Right cardiac atrium (tissue), 5 donors: ENCODE data around the gene RINT1. TPM values are rescaled to one million over a fixed set of nuclear protein-coding genes. Genes with fewer than 3 reads are reported as not detected.

ENCODE experiments used
- ATAC-seq, 2 donors: fragments of 200-7000 bp; cut with Tn5 transposase; one replicate each; pipeline versions ENCODE4 v1.8.0 to v1.9.1; 2020; ENCODE audit warnings: moderate library complexity in 2 of 2, mild to moderate bottlenecking in 1 of 2
- DNase-seq, 3 donors: peaks; one replicate each; pipeline ENCODE4 v3.0.0-alpha.2; 2020
- H3K27ac ChIP-seq: one replicate; pipeline ENCODE4 v1.5.1; 2013; ENCODE audit warnings: mild to moderate bottlenecking, low read length, control low read depth, moderate library complexity
- H3K27me3 ChIP-seq: one replicate; pipeline ENCODE4 v1.6.1; 2013; ENCODE audit not compliant: control insufficient read depth, insufficient read depth
- H3K4me1 ChIP-seq: one replicate; pipeline ENCODE4 v1.6.1; 2013; ENCODE audit warnings: low read length; ENCODE audit not compliant: control insufficient read depth, insufficient read depth
- H3K4me3 ChIP-seq: one replicate; pipeline ENCODE4 v1.5.1; 2013; ENCODE audit warnings: low read length, control low read depth
- H3K9me3 ChIP-seq: one replicate; pipeline ENCODE4 v1.6.1; 2013; ENCODE audit warnings: low read length; ENCODE audit not compliant: control insufficient read depth
- WGBS: extraction: QIAGEN DNeasy Blood & Tissue Kit; methylation state at CpG from one replicate; pipeline ENCODE4 v1.1.7; 2013; 5-methylcytosine and 5-hydroxymethylcytosine counted together
- intact Hi-C, 4 donors: fragments of 100-400 bp; cut with DNase I; formaldehyde crosslinking; loops; one replicate each; pipeline versions ENCODE4 v1.11.0 to v1.14.0; 2022 to 2023
- long read RNA-seq, 4 donors: library from polyadenylated mRNA; unstranded; transcript quantifications; one replicate each; pipeline ENCODE4 v2.0.0, GENCODE V29; 2020 to 2021
- polyA plus RNA-seq: library from polyadenylated mRNA; stranded (reverse); fragments of 200-250 nt; gene quantifications from one replicate; pipeline ENCODE4 v1.2.3, GENCODE V29; 2013
- total RNA-seq, 4 donors: library from RNA; stranded (reverse); fragmentation: NEBNext Ultra II Directional; extraction: Animal tissue kit (Norgen Biotek cat#: 25700); gene quantifications; one replicate each; pipeline ENCODE4 v1.2.1, GENCODE V29; 2021
- donor health status: healthy with polysubstance abuse.
- donor health status: DM: no; HTN: yes; CAD: no.
- donor health status: DM: no; HTN: no; CAD: no.
- donor health status: DM: no; HTN: yes; CAD: no; lungs with severe emphysema.
- donor health status: DM: yes; HTN: yes; CAD: no.

RINT1 gene
- total RNA-seq (10 to 100 TPM; 11.8 to 12.5 (median 12.2) TPM), polyA plus RNA-seq (9.9 TPM)
- long read RNA-seq, donor 1, transcript RINT1-201 (15 exons, 2,976 nt): major isoform, 39 of 50 reads
- long read RNA-seq, donor 1, partial matches to known transcripts: 0 of 50 reads
- long read RNA-seq, donor 1, other reads (novel, unspliced or antisense): 11 of 50 reads
- long read RNA-seq, donor 2, transcript RINT1-201 (15 exons, 2,976 nt): major isoform, 8 of 10 reads
- long read RNA-seq, donor 2, partial matches to known transcripts: 1 of 10 reads
- long read RNA-seq, donor 2, other reads (novel, unspliced or antisense): 1 of 10 reads
- long read RNA-seq, donor 3, transcript RINT1-201 (15 exons, 2,976 nt): major isoform, 66 of 75 reads
- long read RNA-seq, donor 3, partial matches to known transcripts: 3 of 75 reads
- long read RNA-seq, donor 3, other reads (novel, unspliced or antisense): 6 of 75 reads
- long read RNA-seq, donor 4, transcript RINT1-201 (15 exons, 2,976 nt): major isoform, 14 of 17 reads
- long read RNA-seq, donor 4, partial matches to known transcripts: 1 of 17 reads
- long read RNA-seq, donor 4, other reads (novel, unspliced or antisense): 2 of 17 reads

DNA sequence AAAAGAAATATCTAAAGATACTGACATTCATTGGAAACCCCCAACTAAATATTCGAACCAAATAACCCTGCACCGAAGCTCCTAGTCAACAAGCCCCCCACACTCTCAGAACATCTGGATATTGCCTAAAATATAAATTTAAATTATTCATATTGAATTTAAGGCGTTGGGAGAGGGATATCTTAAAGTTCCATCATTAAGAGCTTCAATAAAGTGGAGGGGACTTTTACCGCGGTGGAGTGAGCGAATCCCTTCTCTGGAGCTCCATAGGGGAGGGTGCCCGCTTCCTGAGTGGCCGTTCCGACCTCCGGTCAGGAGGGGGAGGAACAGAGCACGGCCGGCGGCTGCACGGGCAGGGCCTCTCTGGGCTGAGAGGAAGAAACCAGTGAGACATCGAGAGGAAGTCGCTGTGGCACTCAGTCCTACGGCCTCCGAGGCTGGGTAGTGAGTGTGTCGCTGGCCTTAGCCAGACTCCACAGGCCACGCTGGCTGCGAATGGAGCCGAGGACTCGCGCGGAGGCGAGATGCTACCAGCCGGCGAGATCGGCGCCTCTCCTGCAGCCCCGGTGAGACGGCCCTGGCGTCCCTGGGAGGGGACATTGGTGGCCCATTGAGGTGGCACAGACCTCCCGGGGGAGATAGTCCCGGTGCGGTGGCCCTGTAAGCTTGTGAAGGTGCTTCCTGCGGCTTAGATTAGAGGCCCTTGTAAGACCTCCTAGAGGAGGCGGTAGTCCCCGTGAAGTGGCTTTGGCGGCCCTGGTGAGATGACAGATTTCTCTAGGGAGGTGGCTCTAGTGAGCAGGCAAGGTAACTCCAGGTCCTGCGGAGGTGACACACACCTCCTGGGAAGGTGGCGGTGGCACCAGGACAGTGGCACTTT, at the start of gene RINT1:
Gene RINT1, plus strand, starts transcription at position 410 of the 880 bp plus-strand sequence. Its CDS starts 115 bp downstream, at position 525.
- DNase-seq (peak; percentile 90 to 95 (median 95)), ATAC-seq (peak; percentile 99)
- H3K27me3 ChIP-seq: no peaks in the 10 kb centered on the region
- H3K9me3 ChIP-seq: no peaks in the 10 kb centered on the region
- H3K4me3 ChIP-seq: peak within 1 kb of the TSS; percentile 94
- H3K27ac ChIP-seq: peak within 1 kb of the TSS; percentile 71
- no peaks in the 10 kb centered on the region for H3K4me1 ChIP-seq
- whole genome bisulfite sequencing: 2% methylated on average over 42 of the region's 42 CpGs
- intact Hi-C loops: no loop called here

- H3K4me3 ChIP-seq: no peak overlapping the region
- H3K27me3 ChIP-seq: no peaks in the 10 kb centered on the region
- DNase-seq (peak in 2 of 3 donors; percentile 39 to 48), ATAC-seq (peak; percentile 87 to 98)
- H3K4me1 ChIP-seq: peaks cover 1% of the 10 kb centered on the region
- intact Hi-C loops: loop anchor here in 1 of 4 donors (10.0 kb wide), 1 partner anchor 343 kb away; no protein-coding TSS in a partner anchor
- no peak overlapping the region for H3K27ac ChIP-seq
- 43% methylated on average over 6 of the region's 6 CpGs for WGBS
- H3K9me3 ChIP-seq: no peaks in the 10 kb centered on the region
Observed at GRCh38 chr7:105487579-105488571, 44.1 kb upstream of the RINT1 start.

- Histone ChIP-seq H3K27me3 (no peaks in the 10 kb centered on the region), H3K4me1 (peaks cover 1% of the 10 kb centered on the region), H3K9me3 (no peaks in the 10 kb centered on the region), H3K27ac (no peak overlapping the region), H3K4me3 (no peak overlapping the region)
- 93% methylated on average over 3 of the region's 3 CpGs for WGBS
- intact Hi-C loops: loop anchor here in 1 of 4 donors (10.0 kb wide), 1 partner anchor 345 kb away; no protein-coding TSS in a partner anchor
- DNase-seq (no peak), ATAC-seq (no peak)
Observed at GRCh38 chr7:105489409-105489808, 42.6 kb upstream of the RINT1 start.

GRCh38 chr7:105493196-105493922, 38.6 kb upstream of the RINT1 start:
- 75% methylated on average over 7 of the region's 7 CpGs for WGBS
- no peak for DNase-seq
- no peaks in the 10 kb centered on the region for H3K9me3 ChIP-seq
- H3K27ac ChIP-seq: no peak overlapping the region
- H3K27me3 ChIP-seq: no peaks in the 10 kb centered on the region
- ATAC-seq: peak in 1 of 2 donors; percentile 47
- H3K4me1 ChIP-seq: no peaks in the 10 kb centered on the region
- H3K4me3 ChIP-seq: no peak overlapping the region
- intact Hi-C loops: no loop called here

GRCh38 chr7:105493923-105494315, 38.1 kb upstream of the RINT1 start:
- Histone ChIP-seq H3K27ac (no peak overlapping the region), H3K4me3 (no peak overlapping the region), H3K4me1 (no peaks in the 10 kb centered on the region), H3K27me3 (no peaks in the 10 kb centered on the region), H3K9me3 (no peaks in the 10 kb centered on the region)
- 85% methylated on average over 5 of the region's 5 CpGs for WGBS
- no peak for DNase-seq
- intact Hi-C loops: no loop called here
- peak in 1 of 2 donors; percentile 29 for ATAC-seq

- Histone ChIP-seq H3K4me3 (no peak overlapping the region), H3K9me3 (no peaks in the 10 kb centered on the region), H3K4me1 (no peaks in the 10 kb centered on the region), H3K27me3 (no peaks in the 10 kb centered on the region), H3K27ac (no peak overlapping the region)
- ATAC-seq: peak in 1 of 2 donors; percentile 65
- DNase-seq: no peak
- intact Hi-C loops: no loop called here
- WGBS: 31% methylated on average over 2 of the region's 2 CpGs
Observed at GRCh38 chr7:105496521-105496920, 35.5 kb upstream of the RINT1 start.

GRCh38 chr7:105497016-105497415, 35.0 kb upstream of the RINT1 start:
- intact Hi-C loops: no loop called here
- Histone ChIP-seq H3K9me3 (no peaks in the 10 kb centered on the region), H3K4me1 (no peaks in the 10 kb centered on the region), H3K4me3 (no peak overlapping the region), H3K27ac (no peak overlapping the region), H3K27me3 (no peaks in the 10 kb centered on the region)
- DNase-seq (no peak), ATAC-seq (peak in 1 of 2 donors; percentile 6)
- WGBS: 75% methylated on average over 5 of the region's 5 CpGs

- intact Hi-C loops: no loop called here
- no peak overlapping the region for H3K4me3 ChIP-seq
- H3K27ac ChIP-seq: no peak overlapping the region
- no peak for ATAC-seq
- no peaks in the 10 kb centered on the region for H3K4me1 ChIP-seq
- DNase-seq: no peak
- 90% methylated on average over 9 of the region's 9 CpGs for WGBS
- H3K27me3 ChIP-seq: no peaks in the 10 kb centered on the region
- no peaks in the 10 kb centered on the region for H3K9me3 ChIP-seq
Observed at GRCh38 chr7:105502173-105502572, 29.8 kb upstream of the RINT1 start.

- ATAC-seq: no peak
- Histone ChIP-seq H3K9me3 (no peaks in the 10 kb centered on the region), H3K4me1 (no peaks in the 10 kb centered on the region), H3K4me3 (no peak overlapping the region), H3K27ac (no peak overlapping the region), H3K27me3 (no peaks in the 10 kb centered on the region)
- no peak for DNase-seq
- intact Hi-C loops: no loop called here
- 87% methylated on average over 4 of the region's 4 CpGs for WGBS
Observed at GRCh38 chr7:105512415-105512814, 19.6 kb upstream of the RINT1 start.
